Breast epithelium (tissue), 4 donors: ENCODE results near the gene C11orf98. TPM values are rescaled to one million over a fixed set of nuclear protein-coding genes. Genes with fewer than 3 reads are reported as not detected.
A peak's percentile ranks its signal among the peaks of the same experiment; 100 is the strongest.

Experiments
- DNase-seq, 2 donors: peaks; one replicate each; pipeline ENCODE4 v3.0.0-alpha.2; 2019; ENCODE audit warnings: low spot score in 2 of 2
- H3K27ac ChIP-seq, 2 donors: fragments of 200-600 bp; sonication (generic) in 1 of 2; one replicate each; pipeline ENCODE4 v1.5.1; 2016 to 2019; ENCODE audit warnings: mild to moderate bottlenecking in 1 of 2
- H3K27me3 ChIP-seq, 2 donors: fragments of 200-600 bp; sonication (generic) in 1 of 2; one replicate each; pipeline versions ENCODE4 v1.5.1 to v1.6.0; 2017 to 2019; ENCODE audit warnings: control low read depth in 1 of 2, mild to moderate bottlenecking in 1 of 2
- H3K36me3 ChIP-seq: fragments of 200-600 bp; one replicate; pipeline ENCODE4 v1.5.1; 2019
- H3K4me1 ChIP-seq, 2 donors: fragments of 200-600 bp; sonication (generic); one replicate each; pipeline ENCODE4 v1.5.1; 2016 to 2019; ENCODE audit warnings: control low read depth in 1 of 2
- H3K4me3 ChIP-seq, 3 donors: fragments of 200-600 bp; sonication (generic); 1 replicate in 2 of 3; 2 replicates in 1 of 3; pipeline ENCODE4 v1.5.1; 2016 to 2019; ENCODE audit warnings: mild to moderate bottlenecking in 3 of 3, moderate library complexity in 2 of 3
- H3K9me3 ChIP-seq, 2 donors: fragments of 200-600 bp; sonication (generic) in 1 of 2; one replicate each; pipeline ENCODE4 v1.5.1; 2016 to 2019; ENCODE audit warnings: control low read depth in 1 of 2
- CTCF ChIP-seq, 3 donors: fragments of 450-650 bp; IDR thresholded peaks; one replicate each; pipeline ENCODE4 v1.5.1; 2016 to 2017; ENCODE audit warnings: antibody characterized with exemption in 3 of 3, mild to moderate bottlenecking in 3 of 3, moderate library complexity in 3 of 3
- POLR2A ChIP-seq: fragments of 450-650 bp; IDR thresholded peaks from one replicate; pipeline ENCODE4 v1.6.1; 2016; ENCODE audit warnings: antibody characterized with exemption, mild to moderate bottlenecking, moderate library complexity
- POLR2AphosphoS5 ChIP-seq, 3 donors: sonication (generic); formaldehyde crosslinking; IDR thresholded peaks; one replicate each; pipeline ENCODE4 v1.6.1; 2017; ENCODE audit warnings: antibody characterized with exemption in 3 of 3
- intact Hi-C: fragments of 100-400 bp; cut with DNase I; formaldehyde crosslinking; loops from one replicate; pipeline ENCODE4 v1.15.1; 2023; ENCODE audit warnings: low total_unique reads
- total RNA-seq, 3 donors: library from RNA; depleted of rRNA; stranded (reverse); fragments of >200 nt; gene quantifications; one replicate each; pipeline ENCODE4 v1.1.0, GENCODE V29; 2016

C11orf98 gene
- total RNA-seq, 3 donors from 2014 or later, result 22.9 to 42.9 (median 25.2) TPM

- no peaks in the 10 kb centered on the region for H3K27me3 ChIP-seq
- no peak for DNase-seq
- TF ChIP-seq POLR2A (no peak), CTCF (IDR thresholded peaks at IDR 0.05) (peak; percentile 38 to 63 (median 57))
- intact Hi-C loops, result no loop called here
- peaks cover 3 to 8% of the 10 kb centered on the region in 2 donors for H3K4me1 ChIP-seq
- peak overlapping the region; percentile 25 to 62 for H3K27ac ChIP-seq
- H3K36me3 ChIP-seq, result no peaks in the 10 kb centered on the region
- no peaks in the 10 kb centered on the region for H3K9me3 ChIP-seq
- H3K4me3 ChIP-seq, result no peak overlapping the region
Observed at GRCh38 chr11:62680825-62681240, 15.8 kb upstream of the C11orf98 start.

GRCh38 chr11:62678770-62679696 is 14.0 kb upstream of the C11orf98 start, which contains the start of gene UBXN1:
Gene UBXN1 (minus strand): TSS chr11:62679073. CDS start chr11:62678923, 150 bp downstream.
- TF ChIP-seq POLR2AphosphoS5 (IDR thresholded peaks at IDR 0.05) (peak; percentile 93 to 96 (median 95)), CTCF (IDR thresholded peaks at IDR 0.05) (no peak), POLR2A (peak; percentile 48)
- intact Hi-C loops, result loop anchor here (5.0 kb wide), 1 partner anchor 862 kb away; the partner anchor contains the start of gene FADS1
- H3K36me3 ChIP-seq, result no peaks in the 10 kb centered on the region

GRCh38 chr11:62678433-62678769 is 13.4 kb upstream of the C11orf98 start:
- Histone ChIP-seq H3K9me3 (no peaks in the 10 kb centered on the region), H3K4me3 (peak overlapping the region; percentile 85 to 98 (median 98)), H3K27me3 (no peaks in the 10 kb centered on the region), H3K27ac (peak overlapping the region; percentile 92 to 93), H3K4me1 (peaks cover 3 to 8% of the 10 kb centered on the region in 2 donors), H3K36me3 (no peaks in the 10 kb centered on the region)
- intact Hi-C loops, result loop anchor here (5.0 kb wide), 1 partner anchor 861 kb away; the partner anchor contains the start of gene FADS1
- no peak for DNase-seq
- TF ChIP-seq CTCF (IDR thresholded peaks at IDR 0.05) (no peak), POLR2A (no peak), POLR2AphosphoS5 (IDR thresholded peaks at IDR 0.05) (no peak)

More at GRCh38 chr11:62678770-62679696, 14.0 kb upstream of the C11orf98 start, which contains the start of gene UBXN1:
- DNase-seq, result peak; percentile 86
- peaks cover 3 to 8% of the 10 kb centered on the region in 2 donors for H3K4me1 ChIP-seq
- peak within 1 kb of the TSS; percentile 85 to 98 (median 98) for H3K4me3 ChIP-seq
- H3K9me3 ChIP-seq, result no peaks in the 10 kb centered on the region
- H3K27ac ChIP-seq, result peak within 1 kb of the TSS; percentile 92 to 93
- H3K27me3 ChIP-seq, result no peaks in the 10 kb centered on the region

GRCh38 chr11:62677714-62678113 is 12.7 kb upstream of the C11orf98 start:
- no peaks in the 10 kb centered on the region for H3K27me3 ChIP-seq
- no peaks in the 10 kb centered on the region for H3K9me3 ChIP-seq
- no peaks in the 10 kb centered on the region for H3K36me3 ChIP-seq
- H3K4me3 ChIP-seq, result peak overlapping the region; percentile 85 to 98 (median 98)
- no peak for DNase-seq
- intact Hi-C loops, result loop anchor here (5.0 kb wide), 1 partner anchor 860 kb away; the partner anchor contains the start of gene FADS1
- TF ChIP-seq POLR2AphosphoS5 (IDR thresholded peaks at IDR 0.05) (no peak), POLR2A (no peak), CTCF (IDR thresholded peaks at IDR 0.05) (no peak)
- peaks cover 3 to 11% of the 10 kb centered on the region in 2 donors for H3K4me1 ChIP-seq
- peak overlapping the region in 1 of 2 donors; percentile 7 for H3K27ac ChIP-seq

GRCh38 chr11:62677156-62677555 is 12.1 kb upstream of the C11orf98 start:
- H3K4me1 ChIP-seq, result peaks cover 3 to 13% of the 10 kb centered on the region in 2 donors
- DNase-seq, result no peak
- TF ChIP-seq CTCF (IDR thresholded peaks at IDR 0.05) (no peak), POLR2AphosphoS5 (IDR thresholded peaks at IDR 0.05) (no peak), POLR2A (no peak)
- no peaks in the 10 kb centered on the region for H3K9me3 ChIP-seq
- intact Hi-C loops, result loop anchor here (5.0 kb wide), 1 partner anchor 860 kb away; the partner anchor contains the start of gene FADS1
- H3K27me3 ChIP-seq, result no peaks in the 10 kb centered on the region
- no peak overlapping the region for H3K4me3 ChIP-seq
- no peaks in the 10 kb centered on the region for H3K36me3 ChIP-seq
- H3K27ac ChIP-seq, result peak overlapping the region in 1 of 2 donors; percentile 7
